Neuronal stem cell (in vitro differentiated cells): ENCODE measurements around the gene CRYGA.
A peak's percentile ranks its signal among the peaks of the same experiment; 100 is the strongest.
"Not testable (repeated sequence)": the region's sequence is repeated elsewhere in the genome, so short reads cannot be mapped to it uniquely, and the experiment has no call there.

ENCODE experiments used
- DNase-seq: peaks from one replicate; pipeline ENCODE4 v3.0.0-alpha.2; 2013; ENCODE audit warnings: low spot score
- H2AFZ ChIP-seq: one replicate; pipeline ENCODE4 v1.6.1; 2013; ENCODE audit warnings: mild to moderate bottlenecking, low read length, inconsistent platforms
- H2AK5ac ChIP-seq: 2 replicates; pipeline ENCODE4 v1.6.1; 2013; ENCODE audit warnings: low read depth, mild to moderate bottlenecking, inconsistent platforms, low read length, moderate library complexity, mixed read lengths
- H2BK120ac ChIP-seq: 2 replicates; pipeline ENCODE4 v1.6.1; 2013; ENCODE audit warnings: low read depth, mild to moderate bottlenecking, inconsistent platforms, low read length, moderate library complexity, mixed read lengths
- H2BK12ac ChIP-seq: one replicate; pipeline ENCODE4 v1.6.1; 2013; ENCODE audit warnings: low read length, inconsistent platforms
- H2BK15ac ChIP-seq: 2 replicates; pipeline ENCODE4 v1.6.1; 2013; ENCODE audit warnings: mild to moderate bottlenecking, low read length, inconsistent platforms, mixed read lengths
- H2BK5ac ChIP-seq: one replicate; pipeline ENCODE4 v1.6.1; 2013; ENCODE audit warnings: inconsistent platforms, mild to moderate bottlenecking, low read length, moderate library complexity
- H3K14ac ChIP-seq: one replicate; pipeline ENCODE4 v1.6.1; 2013; ENCODE audit warnings: low read length, inconsistent platforms
- H3K18ac ChIP-seq: 2 replicates; pipeline ENCODE4 v1.6.1; 2013; ENCODE audit warnings: low read length, inconsistent platforms
- H3K23ac ChIP-seq: 2 replicates; pipeline ENCODE4 v1.6.1; 2013; ENCODE audit warnings: low read depth, mild to moderate bottlenecking, mixed read lengths, low read length, inconsistent platforms; ENCODE audit not compliant: poor library complexity
- H3K27ac ChIP-seq: replicated peaks from 3 replicates; pipeline ENCODE4 v1.5.1; 2013; ENCODE audit warnings: low read length, inconsistent platforms
- H3K27me3 ChIP-seq, 3 experiments: 2 replicates each; pipeline ENCODE4 v1.6.1; 2013; ENCODE audit warnings: low read length in 3 of 3, mild to moderate bottlenecking in 2 of 3, inconsistent platforms in 1 of 3, low read depth in 1 of 3, mixed read lengths in 1 of 3, moderate library complexity in 1 of 3; ENCODE audit not compliant: control insufficient read depth in 3 of 3, insufficient read depth in 3 of 3
- H3K36me3 ChIP-seq, 2 donors: replicated peaks in 1 of 2; 2 replicates each; pipeline ENCODE4 v1.6.1; 2013; ENCODE audit warnings: low read length in 2 of 2; ENCODE audit not compliant: control insufficient read depth in 2 of 2, insufficient read depth in 2 of 2
- H3K4ac ChIP-seq: 2 replicates; pipeline ENCODE4 v1.6.1; 2013; ENCODE audit warnings: inconsistent platforms, mild to moderate bottlenecking, low read length, moderate library complexity
- H3K4me1 ChIP-seq, 2 donors: 1 replicate in 1 of 2; 2 replicates in 1 of 2; pipeline ENCODE4 v1.6.1; 2013; ENCODE audit warnings: low read length in 2 of 2, low read depth in 1 of 2; ENCODE audit not compliant: control insufficient read depth in 2 of 2, insufficient read depth in 1 of 2
- H3K4me2 ChIP-seq: one replicate; pipeline ENCODE4 v1.6.1; 2013; ENCODE audit warnings: mild to moderate bottlenecking, low read length, inconsistent platforms; ENCODE audit not compliant: insufficient read depth, poor library complexity, severe bottlenecking
- H3K4me3 ChIP-seq, 2 donors: 2 replicates each; pipeline ENCODE4 v1.5.1; 2013; ENCODE audit warnings: low read length in 2 of 2, mild to moderate bottlenecking in 2 of 2, inconsistent platforms in 1 of 2, moderate library complexity in 1 of 2
- H3K79me1 ChIP-seq: one replicate; pipeline ENCODE4 v1.6.1; 2013; ENCODE audit warnings: low read depth, mild to moderate bottlenecking, inconsistent platforms, low read length, moderate library complexity
- H3K9ac ChIP-seq: one replicate; pipeline ENCODE4 v1.6.1; 2013; ENCODE audit warnings: mild to moderate bottlenecking, low read depth, low read length, inconsistent platforms; ENCODE audit not compliant: poor library complexity
- H3K9me3 ChIP-seq, 2 donors: replicated peaks in 1 of 2; 2 replicates each; pipeline versions ENCODE3 to v1.6.1; 2013; ENCODE audit warnings: low read length in 2 of 2, mild to moderate bottlenecking in 2 of 2, inconsistent platforms in 1 of 2, low read depth in 1 of 2, mixed read lengths in 1 of 2, moderate library complexity in 1 of 2; ENCODE audit not compliant: control insufficient read depth in 2 of 2, insufficient read depth in 1 of 2
- H4K8ac ChIP-seq: one replicate; pipeline ENCODE4 v1.6.1; 2013; ENCODE audit warnings: low read depth, mild to moderate bottlenecking, inconsistent platforms, low read length, moderate library complexity
- H4K91ac ChIP-seq: one replicate; pipeline ENCODE4 v1.6.1; 2013; ENCODE audit warnings: low read length, low read depth, mild to moderate bottlenecking, inconsistent platforms; ENCODE audit not compliant: poor library complexity
- WGBS, 2 donors: extraction: QIAGEN DNeasy Blood & Tissue Kit; methylation state at CpG; one replicate each; pipeline ENCODE4 v1.1.7; 2013; ENCODE audit warnings: missing lambda C conversion rate in 2 of 2, mixed read lengths in 1 of 2; ENCODE audit not compliant: insufficient read length in 2 of 2, insufficient replicate concordance in 1 of 2; ENCODE audit errors: extremely low coverage in 2 of 2; 5-methylcytosine and 5-hydroxymethylcytosine counted together

Gene CRYGA

GRCh38 chr2:208142925-208143799 is 20.2 kb downstream of the CRYGA start:
- Histone ChIP-seq H2BK15ac (no peak overlapping the region), H3K14ac (no peak overlapping the region), H3K4ac (no peak overlapping the region), H2BK120ac (no peak overlapping the region), H3K18ac (no peak overlapping the region), H2AK5ac (no peak overlapping the region), H3K4me1 (peaks cover 0 to 7% of the 10 kb centered on the region in 2 donors), H2BK5ac (no peak overlapping the region), H2BK12ac (no peak overlapping the region), H3K9me3 (no peaks in the 10 kb centered on the region), H3K9ac (no peak overlapping the region), H2AFZ (peak overlapping the region; percentile 28), H4K91ac (no peak overlapping the region), H3K27me3 (no peaks in the 10 kb centered on the region), H4K8ac (no peak overlapping the region), H3K4me3 (no peak overlapping the region), H3K4me2 (no peak overlapping the region), H3K79me1 (no peaks in the 10 kb centered on the region), H3K23ac (no peak overlapping the region), H3K27ac (no peak overlapping the region), H3K36me3 (no peaks in the 10 kb centered on the region)
- no CpG with 5 or more reads among the region's 14 CpGs for WGBS, 2 donors
- no peak for DNase-seq

DNA sequence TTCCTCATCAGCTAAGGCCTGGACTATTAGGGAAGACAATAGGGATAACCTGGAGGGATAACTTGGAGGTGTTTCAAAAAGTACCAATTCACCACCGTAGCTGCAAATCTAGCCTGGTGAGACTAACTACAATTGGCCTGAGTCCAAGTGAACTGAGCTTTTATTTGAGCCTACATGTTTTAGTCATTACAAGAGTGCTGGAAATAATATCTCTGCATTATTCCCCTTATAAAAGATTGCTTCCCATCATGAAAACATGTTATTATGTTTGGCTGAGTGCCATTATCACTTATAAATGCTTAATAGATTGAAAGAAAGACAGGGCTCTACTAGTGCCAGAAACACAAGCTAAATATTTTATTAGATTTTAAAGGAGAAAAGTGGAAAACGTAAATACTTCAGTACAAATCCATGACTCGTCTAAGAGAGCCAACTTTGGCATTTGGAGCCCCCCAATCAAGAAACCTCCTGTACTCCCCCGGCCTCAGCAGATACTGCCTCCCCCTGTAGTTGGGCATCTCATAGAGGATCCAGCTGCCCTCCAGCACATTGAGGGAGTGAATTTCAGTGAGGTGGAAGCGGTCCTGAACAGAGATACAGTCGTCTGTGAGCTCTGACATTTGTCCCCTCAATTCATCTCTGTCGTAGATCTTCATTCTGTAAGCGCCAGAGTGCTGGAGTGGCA is 21.0 kb downstream of the CRYGA start:
- peak overlapping the region; percentile 8 for H3K18ac ChIP-seq
- H4K91ac ChIP-seq = no peak overlapping the region
- no peak overlapping the region for H2BK5ac ChIP-seq
- peak overlapping the region; percentile 28 for H2AFZ ChIP-seq
- H3K9me3 ChIP-seq = no peaks in the 10 kb centered on the region
- no peak overlapping the region for H2BK12ac ChIP-seq
- H3K9ac ChIP-seq = no peak overlapping the region
- H3K27me3 ChIP-seq = no peaks in the 10 kb centered on the region
- peaks cover under 1 to 5% of the 10 kb centered on the region in 2 donors for H3K4me1 ChIP-seq
- WGBS, 2 donors = no CpG with 5 or more reads among the region's 8 CpGs
- no peak overlapping the region for H3K4me2 ChIP-seq
- H4K8ac ChIP-seq = no peak overlapping the region
- no peak overlapping the region for H3K4me3 ChIP-seq
- H3K27ac ChIP-seq = no peak overlapping the region
- H3K4ac ChIP-seq = no peak overlapping the region
- H3K23ac ChIP-seq = no peak overlapping the region
- no peak overlapping the region for H3K14ac ChIP-seq
- DNase-seq = no peak
- no peak overlapping the region for H2BK120ac ChIP-seq
- H2BK15ac ChIP-seq = no peak overlapping the region
- H3K36me3 ChIP-seq = no peaks in the 10 kb centered on the region
- H3K79me1 ChIP-seq = no peaks in the 10 kb centered on the region
- no peak overlapping the region for H2AK5ac ChIP-seq

DNA sequence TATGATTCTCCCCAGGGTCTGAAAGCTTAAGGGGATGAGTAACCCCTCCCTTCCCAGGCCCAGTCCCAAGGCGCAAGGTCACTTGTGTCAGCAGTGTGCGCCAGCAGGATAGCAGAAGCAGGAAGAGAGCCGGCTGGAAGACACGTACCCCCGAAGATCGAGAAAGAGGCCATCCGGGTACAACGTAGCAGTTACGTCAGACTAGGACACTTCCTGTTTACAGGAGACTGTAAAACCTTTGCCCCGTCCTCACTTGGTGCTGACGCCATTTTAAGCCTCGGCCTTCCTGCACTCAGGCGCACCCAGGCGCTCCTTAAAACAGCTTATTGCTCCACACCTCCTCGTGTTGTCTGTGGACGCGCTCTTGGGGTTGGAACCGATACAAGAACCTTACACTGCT is 23.9 kb downstream of the CRYGA start:
- Histone ChIP-seq H2BK12ac (no peak overlapping the region), H4K91ac (no peak overlapping the region), H3K4me3 (no peak overlapping the region), H2BK5ac (no peak overlapping the region), H3K18ac (no peak overlapping the region), H3K23ac (no peak overlapping the region), H3K9me3 (peaks cover 0 to 3% of the 10 kb centered on the region in 2 donors), H2BK120ac (no peak overlapping the region), H2BK15ac (no peak overlapping the region), H3K4me1 (peaks cover 2 to 7% of the 10 kb centered on the region in 2 donors), H2AK5ac (no peak overlapping the region), H3K4me2 (no peak overlapping the region), H2AFZ (peak overlapping the region; percentile 5), H3K9ac (no peak overlapping the region), H3K36me3 (no peaks in the 10 kb centered on the region), H3K27me3 (no peaks in the 10 kb centered on the region), H3K79me1 (no peaks in the 10 kb centered on the region), H3K14ac (no peak overlapping the region), H4K8ac (no peak overlapping the region), H3K4ac (no peak overlapping the region), H3K27ac (no peak overlapping the region)
- no peak for DNase-seq
- no CpG with 5 or more reads among the region's 18 CpGs for WGBS, 2 donors

GRCh38 chr2:208138334-208138733 is 25.1 kb downstream of the CRYGA start:
- H3K9ac ChIP-seq, H2BK15ac ChIP-seq, H3K14ac ChIP-seq, H3K36me3 ChIP-seq, H2BK5ac ChIP-seq, H3K27me3 ChIP-seq, H4K91ac ChIP-seq, H4K8ac ChIP-seq, H2AFZ ChIP-seq, H3K4ac ChIP-seq, H3K9me3 ChIP-seq, DNase-seq, H3K23ac ChIP-seq, H2BK120ac ChIP-seq, H2BK12ac ChIP-seq, H3K4me3 ChIP-seq, H2AK5ac ChIP-seq, H3K4me2 ChIP-seq, H3K4me1 ChIP-seq, H3K79me1 ChIP-seq, H3K18ac ChIP-seq, H3K27ac ChIP-seq: not testable (repeated sequence)
- no CpG with 5 or more reads among the region's 7 CpGs for WGBS, 2 donors
